GM21390 (cell line): ENCODE measurements around the gene UBALD1.

Experiments
- ATAC-seq: cut with Tn5 transposase; IDR thresholded peaks from one replicate; pipeline ENCODE4 v1.9.1; 2021; ENCODE audit not compliant: unreplicated experiment

UBALD1 gene

GRCh38 chr16:4616047-4616811 is 1.5 kb upstream of the UBALD1 start:
- peak; percentile 69 for ATAC-seq

- no peak for ATAC-seq
Observed at GRCh38 chr16:4615384-4616046, 827 bp upstream of the UBALD1 start.

GRCh38 chr16:4613636-4614570 is 785 bp downstream of the UBALD1 start:
- no peak for ATAC-seq

- ATAC-seq, result no peak
Observed at GRCh38 chr16:4612977-4613635, 1.6 kb downstream of the UBALD1 start.

GRCh38 chr16:4612474-4612931 is 2.2 kb downstream of the UBALD1 start:
- no peak for ATAC-seq

GRCh38 chr16:4611337-4612021 is 3.2 kb downstream of the UBALD1 start:
- no peak for ATAC-seq

GRCh38 chr16:4610011-4611005 is 4.4 kb downstream of the UBALD1 start:
- ATAC-seq, result no peak

GRCh38 chr16:4609200-4610010 is 5.3 kb downstream of the UBALD1 start:
- ATAC-seq, result no peak

GRCh38 chr16:4608704-4608980 is 6.0 kb downstream of the UBALD1 start:
- no peak for ATAC-seq

- no peak for ATAC-seq
Observed at GRCh38 chr16:4607841-4608703, 6.6 kb downstream of the UBALD1 start.

- no peak for ATAC-seq
Observed at GRCh38 chr16:4606354-4606753, 8.3 kb downstream of the UBALD1 start.

GRCh38 chr16:4604401-4604800 is 10.3 kb downstream of the UBALD1 start:
- ATAC-seq, result no peak

- ATAC-seq, result no peak
Observed at GRCh38 chr16:4603624-4604170, 11.0 kb downstream of the UBALD1 start.

GRCh38 chr16:4602331-4602730 is 12.4 kb downstream of the UBALD1 start:
- no peak for ATAC-seq

GRCh38 chr16:4601864-4602186 is 12.9 kb downstream of the UBALD1 start:
- no peak for ATAC-seq

GRCh38 chr16:4601036-4601863 is 13.4 kb downstream of the UBALD1 start:
- ATAC-seq, result no peak

GRCh38 chr16:4599545-4599944 is 15.1 kb downstream of the UBALD1 start:
- ATAC-seq, result no peak
